Esophagus (tissue), 2 donors: ENCODE results near the gene VBP1. TPM values are rescaled to one million over a fixed set of nuclear protein-coding genes. Genes with fewer than 3 reads are reported as not detected.
A peak's percentile ranks its signal among the peaks of the same experiment; 100 is the strongest.
"Not testable (repeated sequence)": the region's sequence is repeated elsewhere in the genome, so short reads cannot be mapped to it uniquely, and the experiment has no call there.

Experiments used
- H3K27ac ChIP-seq, 2 donors: one replicate each; pipeline ENCODE4 v1.5.1; 2013; ENCODE audit warnings: low read depth in 2 of 2, mild to moderate bottlenecking in 2 of 2, inconsistent platforms in 1 of 2, low read length in 1 of 2, moderate library complexity in 1 of 2
- H3K27me3 ChIP-seq, 2 donors: one replicate each; pipeline ENCODE4 v1.6.1; 2013; ENCODE audit warnings: low read length in 2 of 2, control low read depth in 1 of 2, mild to moderate bottlenecking in 1 of 2; ENCODE audit not compliant: insufficient read depth in 2 of 2, control insufficient read depth in 1 of 2
- H3K36me3 ChIP-seq, 2 donors: one replicate each; pipeline ENCODE4 v1.6.1; 2013; ENCODE audit warnings: low read length in 1 of 2; ENCODE audit not compliant: control insufficient read depth in 2 of 2, insufficient read depth in 2 of 2
- H3K4me1 ChIP-seq, 2 donors: one replicate each; pipeline ENCODE4 v1.6.1; 2013; ENCODE audit warnings: low read length in 1 of 2; ENCODE audit not compliant: control insufficient read depth in 2 of 2, insufficient read depth in 2 of 2
- H3K4me3 ChIP-seq, 2 donors: one replicate each; pipeline ENCODE4 v1.5.1; 2013; ENCODE audit warnings: low read length in 2 of 2, mild to moderate bottlenecking in 2 of 2, low read depth in 1 of 2, moderate library complexity in 1 of 2
- H3K9me3 ChIP-seq, 2 donors: one replicate each; pipeline ENCODE4 v1.6.1; 2013; ENCODE audit warnings: mild to moderate bottlenecking in 2 of 2, low read depth in 1 of 2, low read length in 1 of 2, moderate library complexity in 1 of 2; ENCODE audit not compliant: control insufficient read depth in 2 of 2, insufficient read depth in 1 of 2
- WGBS, 2 donors: extraction: QIAGEN DNeasy Blood & Tissue Kit; methylation state at CpG; one replicate each; pipeline ENCODE4 v1.1.7; 2013; 5-methylcytosine and 5-hydroxymethylcytosine counted together
- polyA plus RNA-seq, 2 donors: library from polyadenylated mRNA; stranded (reverse); fragments of 200-250 nt; gene quantifications; one replicate each; pipeline ENCODE4 v1.2.3, GENCODE V29; 2013
- donor health status: healthy with polysubstance abuse.
- donor health status: Bipolar disorder and iron deficiency.

The VBP1 gene
- polyA plus RNA-seq, 2 donors, result 21.2 to 28.2 TPM

- Histone ChIP-seq H3K4me1 (no peaks in the 10 kb centered on the region), H3K27me3 (no peaks in the 10 kb centered on the region), H3K27ac (no peak overlapping the region), H3K9me3 (no peaks in the 10 kb centered on the region), H3K4me3 (no peak overlapping the region), H3K36me3 (no peaks in the 10 kb centered on the region)
- WGBS, 2 donors, result 36 to 73% methylated on average over 3 of the region's 3 CpGs
Observed at GRCh38 chrX:155259752-155260151, 43.5 kb downstream of the VBP1 start.

DNA sequence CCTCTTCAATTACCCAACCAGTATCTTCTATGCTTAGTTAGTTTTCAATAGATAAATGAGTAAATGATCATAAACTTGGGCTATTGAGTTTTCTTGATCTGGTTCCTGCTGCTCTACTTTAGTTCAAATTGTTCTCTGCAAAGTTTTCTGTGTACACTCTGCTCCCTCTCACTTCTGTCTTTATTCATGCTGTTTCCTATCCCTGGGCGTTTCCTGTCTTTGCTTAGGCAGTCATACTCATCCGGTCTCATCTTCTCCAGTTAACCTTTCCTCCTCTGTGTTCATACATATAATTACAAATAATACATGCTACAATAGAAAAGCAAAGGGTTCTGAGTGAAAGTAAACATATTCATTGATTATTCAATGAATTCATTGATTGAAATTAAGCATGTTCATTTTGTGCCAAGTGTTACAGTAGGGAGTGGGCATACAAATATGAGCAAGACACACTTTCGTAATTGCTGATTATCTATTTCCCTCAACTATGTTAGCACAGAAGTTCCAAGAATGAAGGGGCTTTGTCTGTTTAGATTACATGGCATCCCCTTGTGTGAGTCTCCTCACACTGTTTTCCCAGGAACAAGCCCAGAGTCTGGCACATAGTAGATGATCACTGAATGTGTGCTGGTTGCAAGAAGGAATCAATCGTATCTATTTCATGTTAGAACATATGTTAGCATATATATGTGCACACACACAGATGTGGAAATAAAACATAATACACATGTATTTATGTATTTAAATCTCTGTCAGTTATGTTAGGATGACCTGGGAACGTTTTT is 46.9 kb downstream of the VBP1 start:
- H3K4me1 ChIP-seq, result no peaks in the 10 kb centered on the region
- H3K27ac ChIP-seq, result no peak overlapping the region
- no peaks in the 10 kb centered on the region for H3K36me3 ChIP-seq
- H3K9me3 ChIP-seq, result no peaks in the 10 kb centered on the region
- H3K27me3 ChIP-seq, result no peaks in the 10 kb centered on the region
- no peak overlapping the region for H3K4me3 ChIP-seq
- WGBS, 2 donors, result 33 to 37% methylated on average over 5 of the region's 5 CpGs

- no peaks in the 10 kb centered on the region for H3K27me3 ChIP-seq
- no peaks in the 10 kb centered on the region for H3K4me1 ChIP-seq
- no peak within 1 kb of the TSS for H3K27ac ChIP-seq
- peak within 1 kb of the TSS in 1 of 2 donors; percentile 41 for H3K4me3 ChIP-seq
- H3K9me3 ChIP-seq, result no peaks in the 10 kb centered on the region
- 2 to 26% methylated on average over 58 of the region's 58 CpGs for WGBS, 2 donors
- no peaks in the 10 kb centered on the region for H3K36me3 ChIP-seq
Observed at GRCh38 chrX:155263854-155264628, 47.8 kb downstream of the VBP1 start, which contains the start of gene RAB39B. TSS of gene RAB39B (minus strand) at chrX:155264491. CDS start at chrX:155264288, 203 bp downstream.

- Histone ChIP-seq H3K36me3 (no peaks in the 10 kb centered on the region), H3K27ac (no peak overlapping the region), H3K4me1 (no peaks in the 10 kb centered on the region), H3K4me3 (no peak overlapping the region), H3K9me3 (no peaks in the 10 kb centered on the region), H3K27me3 (no peaks in the 10 kb centered on the region)
- 83 to 86% methylated on average over 1 of the region's 1 CpG for WGBS, 2 donors
Observed at GRCh38 chrX:155266439-155266838, 50.2 kb downstream of the VBP1 start.

DNA sequence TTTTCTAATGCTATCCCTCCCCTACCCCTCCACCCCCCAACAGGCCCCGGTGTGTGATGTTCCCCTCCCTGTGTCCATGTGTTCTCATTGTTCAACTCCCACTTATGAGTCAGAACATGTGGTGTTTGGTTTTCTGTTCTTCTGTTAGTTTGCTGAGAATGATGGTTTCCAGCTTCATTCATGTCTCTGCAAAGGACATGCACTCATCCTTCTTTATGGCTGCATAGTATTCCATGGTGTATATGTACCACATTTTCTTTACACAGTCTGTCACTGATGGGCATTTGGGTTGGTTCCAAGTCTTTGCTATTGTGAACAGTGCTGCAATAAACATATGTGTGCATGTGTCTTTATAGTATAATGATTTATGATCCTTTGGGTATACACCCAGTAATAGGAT is 51.7 kb downstream of the VBP1 start:
- 79 to 86% methylated on average over 1 of the region's 1 CpG for WGBS, 2 donors
- not testable (repeated sequence) for H3K27me3 ChIP-seq

GRCh38 chrX:155270969-155271368 is 54.7 kb downstream of the VBP1 start:
- H3K4me1 ChIP-seq, result no peaks in the 10 kb centered on the region
- H3K36me3 ChIP-seq, result no peaks in the 10 kb centered on the region
- 79 to 95% methylated on average over 1 of the region's 1 CpG for WGBS, 2 donors
- no peak overlapping the region for H3K4me3 ChIP-seq
- H3K9me3 ChIP-seq, result no peaks in the 10 kb centered on the region
- no peaks in the 10 kb centered on the region for H3K27me3 ChIP-seq
- no peak overlapping the region for H3K27ac ChIP-seq

More for the DNA sequence above, 51.7 kb downstream of the VBP1 start:
- not testable (repeated sequence) for H3K4me1 ChIP-seq, H3K4me3 ChIP-seq, H3K36me3 ChIP-seq, H3K9me3 ChIP-seq, H3K27ac ChIP-seq

GRCh38 chrX:155279873-155280272 is 63.6 kb downstream of the VBP1 start:
- WGBS, 2 donors, result 91 to 94% methylated on average over 1 of the region's 1 CpG
- H3K27me3 ChIP-seq, result no peaks in the 10 kb centered on the region

More at GRCh38 chrX:155279873-155280272, 63.6 kb downstream of the VBP1 start:
- no peaks in the 10 kb centered on the region for H3K36me3 ChIP-seq
- H3K4me3 ChIP-seq, result no peak overlapping the region
- no peaks in the 10 kb centered on the region for H3K4me1 ChIP-seq
- H3K27ac ChIP-seq, result no peak overlapping the region
- H3K9me3 ChIP-seq, result no peaks in the 10 kb centered on the region

Other genes starting within 250 kb of the VBP1 start
- gene F8, start 193.7 kb upstream of the VBP1 start, polyA plus RNA-seq, result 1 to 10 TPM; 2.2 TPM
- gene FUNDC2, start 189.6 kb upstream of the VBP1 start, polyA plus RNA-seq, result 10 to 100 TPM; 31.8 to 58.4 TPM
- 10 to 100 TPM; 10.1 to 14.2 TPM for gene CMC4, start 145.3 kb upstream of the VBP1 start, polyA plus RNA-seq
- 10 to 100 TPM; 11.6 to 64.1 TPM for gene MTCP1, start 145.3 kb upstream of the VBP1 start, polyA plus RNA-seq
- gene BRCC3, start 145.0 kb upstream of the VBP1 start, polyA plus RNA-seq, result 10 to 100 TPM in 1 of 2 donors, 1 to 10 TPM in 1; 9.8 to 17.6 TPM
- under 1 TPM; 0.09 to 0.10 TPM for gene RAB39B, start 48.0 kb downstream of the VBP1 start, polyA plus RNA-seq
- gene CLIC2, start 118.2 kb downstream of the VBP1 start, polyA plus RNA-seq, result 1 to 10 TPM; 2.0 to 2.8 TPM
- not detected for gene F8A2, start 165.6 kb downstream of the VBP1 start, polyA plus RNA-seq
- 1 to 10 TPM in 1 of 2 donors, not detected in 1; 1.8 TPM for gene F8A3, start 242.2 kb downstream of the VBP1 start, polyA plus RNA-seq